NCI-H2196 (cell line): ENCODE results near the gene TLE1.
"Not testable (repeated sequence)": the region's sequence is repeated elsewhere in the genome, so short reads cannot be mapped to it uniquely, and the experiment has no call there.

Experiments
- DNase-seq: peaks from one replicate; lab custom pipeline; 2025; ENCODE audit not compliant: unreplicated experiment; lab: John Stamatoyannopoulos, UW

The TLE1 gene

DNA sequence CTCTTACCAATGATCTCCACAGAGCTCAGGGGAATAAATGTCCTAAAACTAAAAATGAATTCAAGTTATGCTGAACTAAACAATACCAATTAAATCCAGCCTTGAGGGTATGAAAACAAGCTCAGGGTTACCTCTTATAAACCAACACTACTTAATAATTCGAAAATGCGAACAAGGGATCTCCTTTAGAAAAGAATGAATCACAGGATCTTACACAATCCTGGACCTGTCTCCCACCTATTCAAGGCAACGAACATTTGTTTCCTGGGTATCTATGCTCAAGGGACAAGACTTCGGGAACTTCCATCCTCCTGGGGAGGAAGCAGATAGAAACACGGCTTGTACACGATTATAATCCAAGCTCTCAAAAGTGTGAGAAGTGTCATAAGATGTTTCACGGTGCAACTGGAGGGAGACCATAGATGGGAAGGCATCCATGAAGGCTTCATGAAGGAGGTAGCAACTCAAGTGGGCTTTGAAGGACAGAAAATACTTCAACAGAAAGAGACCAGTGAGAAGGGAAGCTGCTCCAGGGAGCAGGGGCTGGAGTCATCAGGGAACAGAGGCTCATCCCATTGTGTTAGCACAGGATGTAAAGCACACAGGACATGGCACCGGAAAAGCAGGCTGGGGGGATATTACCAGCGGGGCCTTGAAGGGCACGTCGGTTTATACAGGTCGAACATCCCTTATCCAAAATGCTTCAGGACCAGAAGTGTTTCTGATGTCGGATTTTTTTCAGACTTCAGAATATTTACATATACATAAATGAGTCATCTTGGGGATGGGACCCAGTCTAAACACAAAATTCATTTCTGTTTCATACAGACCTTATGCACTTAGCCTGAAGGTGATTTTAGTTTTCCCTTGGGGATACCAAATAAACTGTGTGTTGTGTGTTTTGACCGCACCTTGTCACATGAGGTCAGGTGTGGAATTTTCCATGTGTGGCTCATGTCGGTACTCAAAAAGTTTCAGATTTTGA, 87.4 kb downstream of the TLE1 start:
- no peak for DNase-seq

DNA sequence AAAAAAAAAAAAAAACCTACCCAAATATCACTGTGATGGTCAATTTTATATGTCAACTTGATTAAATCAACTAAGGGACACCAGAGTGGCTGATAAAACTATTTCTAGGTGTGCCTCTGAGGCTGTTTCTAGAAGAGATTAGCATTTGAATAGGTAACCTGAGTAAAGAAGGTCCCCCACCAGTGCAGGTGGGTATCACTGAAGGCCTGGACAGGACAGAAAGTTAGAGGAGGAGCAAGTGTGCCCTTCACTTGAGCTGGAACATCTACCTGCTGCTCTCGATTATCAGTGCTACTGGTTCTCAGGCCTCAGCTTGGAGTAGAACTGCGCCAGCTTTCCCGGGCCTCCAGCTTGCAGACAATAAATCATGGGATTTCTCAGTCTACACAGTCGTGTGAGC, 88.7 kb downstream of the TLE1 start:
- DNase-seq, result no peak

DNA sequence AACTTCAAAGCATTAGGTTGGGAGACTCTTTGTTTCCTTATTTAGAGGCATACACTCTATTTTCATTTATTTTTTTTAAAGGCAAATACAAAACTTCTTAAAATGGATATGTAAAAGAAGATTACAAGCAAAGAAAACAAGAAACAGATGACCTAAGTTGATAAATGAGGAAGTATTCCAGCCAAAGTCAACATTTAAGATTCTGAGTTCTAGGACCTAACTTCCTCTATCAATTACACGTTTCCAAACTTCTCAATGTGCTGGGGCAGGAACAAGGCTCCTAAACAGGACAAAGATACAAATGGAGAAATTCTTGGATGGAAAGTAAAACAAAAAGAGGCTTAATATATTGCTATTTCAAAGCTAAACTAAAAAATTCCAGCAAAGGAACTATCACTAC, 89.5 kb downstream of the TLE1 start:
- no peak for DNase-seq

DNA sequence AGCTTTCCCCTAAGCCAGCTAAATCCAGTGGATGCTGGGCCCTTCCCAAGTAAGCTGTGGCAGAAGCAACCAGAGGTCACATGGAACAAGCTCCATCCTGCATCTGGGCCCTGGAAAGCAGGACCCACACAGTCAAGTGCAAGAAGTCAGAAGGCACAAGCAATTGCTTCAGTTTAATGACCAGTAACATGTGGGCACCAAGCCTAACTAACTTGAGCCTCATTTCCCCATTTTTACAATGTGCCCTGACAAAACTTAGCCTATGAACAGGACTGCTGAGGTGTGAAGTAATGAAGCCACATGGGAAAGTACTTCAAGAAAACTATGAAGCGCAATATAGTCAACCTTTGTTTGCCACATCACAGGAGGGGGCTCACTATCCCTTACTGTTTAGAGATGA, 90.5 kb downstream of the TLE1 start:
- DNase-seq, result no peak

DNA sequence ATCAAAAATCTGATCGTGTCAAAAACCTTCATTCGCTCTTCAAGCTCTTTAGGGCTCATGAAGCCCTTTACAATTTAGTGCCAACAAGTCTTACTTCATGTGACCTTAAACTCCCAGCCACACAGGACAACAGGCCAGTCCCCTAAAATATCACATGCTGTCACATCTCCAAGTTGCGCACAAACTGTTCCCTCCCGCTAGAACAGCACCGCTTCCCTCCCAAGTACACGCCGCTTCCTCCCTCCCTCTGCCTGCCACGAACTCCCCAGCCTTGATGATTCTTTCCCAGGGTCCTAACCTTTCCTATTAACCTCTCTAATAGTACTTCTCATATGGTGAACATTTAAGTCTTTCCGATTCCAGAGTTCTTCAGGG, 91.2 kb downstream of the TLE1 start:
- no peak for DNase-seq

DNA sequence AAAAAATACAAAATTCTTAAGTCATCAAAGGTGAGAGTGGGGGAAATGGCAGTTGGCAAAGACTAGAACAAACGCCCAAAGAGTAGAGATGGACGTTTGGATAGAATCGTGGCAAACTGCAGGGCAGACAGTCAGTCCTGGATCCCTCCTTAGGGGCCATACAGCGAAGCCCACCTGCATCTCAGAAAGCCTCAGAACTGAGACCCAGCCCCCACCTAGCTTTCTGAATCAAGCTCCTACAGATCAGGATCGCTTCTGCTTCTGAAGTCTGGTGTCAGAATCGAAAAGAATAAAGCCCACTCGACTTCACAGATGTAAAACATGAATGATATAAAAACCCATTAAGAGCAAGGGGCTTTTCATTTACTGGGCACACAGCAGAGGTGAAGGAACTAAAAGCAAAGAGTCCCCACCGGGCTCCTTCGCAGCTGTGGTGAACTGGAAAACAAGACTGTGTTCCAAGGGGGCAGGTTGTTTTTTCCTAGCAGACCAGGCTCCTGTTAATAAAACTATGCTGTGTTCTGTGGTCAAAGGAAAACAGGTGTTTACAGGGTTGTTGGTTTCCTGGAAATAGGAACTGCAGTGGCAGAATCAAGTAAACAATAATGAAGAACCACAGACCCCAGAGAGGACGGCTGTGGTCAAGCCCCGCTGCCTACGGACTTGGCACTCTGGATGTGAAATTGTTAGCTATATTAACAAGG, 91.8 kb downstream of the TLE1 start:
- DNase-seq, result no peak

DNA sequence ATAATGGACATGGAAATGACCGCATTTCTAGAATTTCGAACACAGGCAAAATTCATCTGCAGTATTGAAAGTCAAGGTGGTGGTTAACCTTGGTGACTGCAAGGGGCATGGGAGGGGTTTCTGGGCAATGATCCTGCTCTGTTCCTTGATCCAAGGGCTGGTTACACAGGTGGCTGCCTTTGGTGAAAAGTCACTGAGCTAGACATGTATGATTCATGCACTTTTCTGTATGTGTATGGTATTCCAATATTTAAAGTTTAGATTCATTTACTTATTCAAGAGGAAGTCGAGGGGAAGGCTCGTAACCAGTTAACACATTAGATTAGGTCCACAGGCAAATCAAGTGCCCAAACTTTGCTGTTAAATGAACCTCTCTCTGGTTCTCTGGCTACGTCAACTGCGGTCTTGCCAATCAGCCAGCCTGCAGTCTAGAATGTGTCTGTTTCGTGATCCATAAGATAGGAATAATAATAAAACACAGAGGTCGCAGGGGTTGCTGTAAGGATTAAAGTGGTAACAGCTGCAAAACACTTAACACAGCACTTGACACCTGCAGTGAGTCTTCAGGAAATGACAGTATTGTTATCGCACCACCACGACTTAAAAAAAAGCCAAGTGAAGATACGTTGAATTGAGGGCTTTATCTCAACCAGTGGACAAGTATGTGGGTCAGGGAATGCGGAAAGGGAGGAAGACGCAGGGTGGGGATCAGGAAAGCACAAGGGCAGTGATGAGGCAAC, 92.5 kb downstream of the TLE1 start:
- DNase-seq, result no peak

DNA sequence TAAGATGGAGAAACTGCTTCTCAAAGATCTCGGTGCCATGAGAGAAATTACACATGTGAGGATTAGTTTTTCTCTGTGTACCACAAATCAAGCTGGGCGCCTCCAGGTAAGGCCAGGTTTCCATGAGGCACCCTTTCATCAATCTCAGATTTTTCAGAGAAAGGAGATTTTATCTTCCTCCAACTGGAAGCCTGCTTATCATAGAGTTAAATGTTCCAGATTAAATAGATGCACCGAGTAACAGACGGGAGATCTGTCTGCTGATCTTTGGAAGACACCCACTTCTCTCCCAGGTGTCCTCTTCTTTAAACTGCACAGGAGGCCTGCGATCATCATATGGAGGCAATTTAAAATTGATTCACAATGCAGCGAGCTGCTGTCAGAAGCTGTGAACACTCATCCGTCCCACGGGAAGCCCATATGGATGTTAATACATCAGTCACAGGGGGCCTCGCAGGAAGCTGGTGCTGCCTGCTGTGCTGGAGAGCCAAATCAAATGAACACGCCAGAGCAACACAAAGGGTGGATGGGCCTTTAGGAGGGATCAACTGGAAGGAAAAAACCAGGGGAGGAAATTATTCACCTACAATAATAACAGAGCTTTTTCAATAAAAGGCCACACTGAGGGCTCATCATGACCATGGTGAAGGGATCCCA, 93.3 kb downstream of the TLE1 start:
- no peak for DNase-seq

DNA sequence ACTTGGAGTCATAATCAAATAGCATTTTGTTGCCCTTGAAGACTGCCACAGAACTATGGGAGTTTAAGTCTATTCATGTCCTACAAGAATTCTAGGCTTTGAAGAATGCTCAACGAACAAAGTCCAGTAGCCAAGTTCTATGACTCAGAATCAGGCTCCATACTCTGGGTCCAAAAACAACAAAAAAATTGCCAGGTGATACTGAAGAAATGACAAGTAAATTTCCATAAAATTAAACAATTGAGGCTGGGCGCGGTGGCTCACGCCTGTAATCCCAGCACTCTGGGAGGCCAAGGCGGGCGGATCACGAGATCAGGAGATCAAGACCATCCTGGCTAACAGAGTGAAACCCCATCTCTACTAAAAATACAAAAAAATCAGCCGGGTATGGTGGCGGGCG, 94.1 kb downstream of the TLE1 start:
- DNase-seq, result not testable (repeated sequence)

DNA sequence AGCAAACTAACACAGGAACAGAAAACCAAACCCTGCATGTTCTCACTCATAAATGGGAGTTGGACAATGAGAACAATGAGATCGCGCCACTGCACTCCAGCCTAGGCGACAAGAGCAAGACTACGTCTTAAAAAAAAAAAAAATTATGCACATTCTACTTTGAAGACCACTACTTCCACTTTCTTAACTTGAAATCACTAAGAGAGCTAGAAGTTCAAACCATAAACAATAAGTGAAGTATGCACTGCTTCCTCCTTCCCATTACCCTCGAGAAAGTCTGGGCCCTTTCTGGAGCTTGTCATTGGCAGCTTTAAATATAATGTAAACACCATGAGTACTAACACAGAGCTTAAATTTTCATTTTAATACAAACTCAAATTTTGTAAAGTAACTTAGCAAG, 94.9 kb downstream of the TLE1 start:
- DNase-seq, result no peak

DNA sequence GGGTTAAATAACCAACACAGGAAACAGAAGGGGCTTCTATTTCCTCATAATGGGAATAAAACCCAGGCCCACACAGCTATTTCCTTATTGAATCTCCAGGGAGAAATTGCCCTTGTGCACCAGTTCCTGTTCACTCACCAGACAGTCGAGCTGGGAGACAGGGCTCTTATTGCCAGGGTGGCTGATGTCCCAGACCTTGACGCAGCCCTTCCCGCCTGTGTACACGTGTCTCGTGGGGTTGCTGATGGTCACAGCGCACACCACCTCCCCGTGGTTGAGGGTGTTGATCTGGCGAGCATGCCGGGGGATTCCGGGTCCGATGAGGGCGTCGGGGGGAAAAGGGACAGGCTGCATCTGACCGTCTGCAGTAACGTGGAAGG, 96.5 kb downstream of the TLE1 start:
- no peak for DNase-seq

DNA sequence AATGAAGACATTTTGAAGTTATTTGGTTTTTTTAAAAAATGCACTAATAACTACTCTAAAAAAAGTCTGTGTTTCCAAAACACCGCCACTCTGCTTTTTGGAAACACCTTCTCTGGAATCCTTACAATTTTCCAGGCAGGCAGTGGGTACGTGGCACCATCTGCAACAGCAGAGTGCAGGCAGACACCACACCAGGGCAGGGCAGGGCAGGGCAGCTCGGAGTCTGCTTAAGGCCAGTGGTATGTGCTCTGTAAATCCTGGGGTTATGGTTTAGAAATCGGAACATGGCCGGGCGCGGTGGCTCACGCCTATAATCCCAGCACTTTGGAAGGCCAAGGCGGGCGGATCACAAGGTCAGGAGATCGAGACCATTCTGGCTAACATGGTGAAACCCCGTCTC, 97.6 kb downstream of the TLE1 start:
- DNase-seq, result no peak

DNA sequence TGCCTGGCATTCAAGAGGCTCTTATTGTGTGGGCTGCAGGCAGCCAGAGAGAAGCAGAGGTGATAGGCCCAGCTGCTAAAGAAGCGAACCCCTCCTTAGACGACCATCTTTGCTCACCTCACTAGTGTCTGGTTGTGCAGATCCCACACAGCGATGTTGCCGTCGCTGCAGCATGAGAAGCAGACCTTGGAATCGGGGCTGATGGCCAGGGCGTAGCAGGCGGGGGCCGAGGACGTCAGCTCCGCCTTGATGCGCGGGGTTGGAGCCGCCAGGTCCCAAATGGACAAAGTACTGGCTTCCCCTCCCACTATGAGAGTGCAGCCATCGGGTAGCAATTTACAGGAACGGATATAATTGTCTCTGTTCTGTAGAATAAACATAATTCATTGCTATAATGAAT, 98.7 kb downstream of the TLE1 start:
- DNase-seq, result no peak

DNA sequence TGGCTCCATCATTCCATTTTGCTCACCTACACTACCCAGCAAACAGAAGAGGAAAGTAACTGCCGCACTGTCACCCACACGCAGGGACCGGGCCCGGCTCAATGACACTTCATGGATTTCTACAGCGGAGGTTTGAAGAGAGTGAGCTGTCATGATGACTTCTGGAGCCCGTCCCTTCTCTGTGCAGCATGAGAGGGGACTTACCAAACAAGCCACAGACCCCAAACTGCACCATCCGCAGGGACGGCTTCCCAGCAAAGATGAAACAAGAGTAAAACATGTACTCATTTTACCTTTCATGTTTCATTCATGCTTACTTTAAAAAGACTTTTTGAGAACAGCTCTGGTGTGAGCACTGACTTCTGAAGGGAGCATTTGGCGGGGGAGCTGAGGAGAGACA, 99.5 kb downstream of the TLE1 start:
- no peak for DNase-seq

DNA sequence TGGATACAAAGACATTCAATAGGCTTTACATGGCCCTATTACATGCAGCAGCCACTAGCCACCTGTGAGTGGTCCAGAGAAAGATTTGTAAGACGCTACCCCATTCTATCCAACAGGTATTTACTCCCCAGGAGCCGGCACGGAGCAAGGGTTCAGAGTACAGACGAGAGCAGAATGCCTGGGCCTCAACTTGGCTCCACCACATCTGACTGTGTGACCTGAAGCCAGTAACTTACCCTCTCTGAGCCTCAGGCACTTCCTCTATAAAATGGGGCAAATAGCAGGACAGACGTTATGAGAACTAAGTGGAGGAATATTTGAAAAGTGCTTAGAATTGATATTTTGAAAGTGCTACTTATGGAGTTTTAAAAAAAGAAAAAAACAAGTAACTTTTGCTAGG, 100.0 kb downstream of the TLE1 start:
- no peak for DNase-seq

DNA sequence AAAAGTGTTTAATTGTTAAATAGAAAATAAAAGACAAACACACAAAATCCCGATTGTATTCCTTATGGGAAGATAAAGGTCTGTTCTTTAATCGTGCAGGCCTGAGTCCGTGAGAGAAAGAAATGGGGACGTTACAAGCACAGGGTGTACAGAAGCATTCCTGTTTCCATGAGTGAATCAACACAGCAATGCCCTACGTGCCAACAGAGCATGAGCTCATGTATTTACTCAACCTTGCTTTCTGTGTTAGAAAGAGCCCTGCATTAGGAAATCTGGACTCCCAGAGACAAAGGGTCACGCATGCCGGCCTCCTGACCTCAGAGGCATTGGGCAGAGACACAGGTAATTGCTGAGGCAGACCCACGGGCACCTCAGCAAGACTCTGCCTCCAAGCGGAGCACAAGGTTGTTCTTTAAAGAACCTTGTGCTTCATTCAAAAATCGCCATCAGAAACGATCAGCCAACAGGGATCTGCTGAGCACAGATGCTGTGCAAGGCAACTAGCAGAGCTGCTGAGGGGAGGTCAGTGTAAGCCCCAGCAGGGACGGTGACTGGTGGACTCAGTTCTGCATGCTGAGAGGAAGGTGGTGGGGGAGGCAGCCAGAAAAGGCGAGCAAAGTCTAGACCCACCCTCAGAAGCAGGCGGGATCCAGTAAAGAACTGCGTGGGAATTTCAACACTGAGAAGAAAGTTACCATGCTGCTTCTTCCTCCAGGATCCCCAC, 101.0 kb downstream of the TLE1 start:
- DNase-seq, result peak; percentile 81

DNA sequence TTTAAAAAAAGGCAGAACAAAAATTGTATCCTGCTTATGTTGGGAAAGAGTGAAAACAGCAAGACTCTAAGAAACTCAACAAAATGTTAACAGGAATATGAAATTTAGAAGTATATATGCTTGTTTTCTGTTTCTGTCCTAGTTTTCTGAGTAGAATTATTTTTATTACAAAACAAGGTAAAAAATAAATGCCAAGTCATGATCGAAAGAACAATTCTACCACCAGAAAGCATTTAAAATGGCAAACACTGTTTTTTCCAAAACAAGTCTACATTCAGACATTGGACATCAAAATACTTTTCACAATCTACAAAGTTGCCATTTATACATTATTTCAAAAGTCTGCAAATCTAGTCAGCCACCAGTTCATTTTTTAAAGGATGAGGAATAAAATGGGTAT, 102.6 kb downstream of the TLE1 start:
- DNase-seq, result no peak

DNA sequence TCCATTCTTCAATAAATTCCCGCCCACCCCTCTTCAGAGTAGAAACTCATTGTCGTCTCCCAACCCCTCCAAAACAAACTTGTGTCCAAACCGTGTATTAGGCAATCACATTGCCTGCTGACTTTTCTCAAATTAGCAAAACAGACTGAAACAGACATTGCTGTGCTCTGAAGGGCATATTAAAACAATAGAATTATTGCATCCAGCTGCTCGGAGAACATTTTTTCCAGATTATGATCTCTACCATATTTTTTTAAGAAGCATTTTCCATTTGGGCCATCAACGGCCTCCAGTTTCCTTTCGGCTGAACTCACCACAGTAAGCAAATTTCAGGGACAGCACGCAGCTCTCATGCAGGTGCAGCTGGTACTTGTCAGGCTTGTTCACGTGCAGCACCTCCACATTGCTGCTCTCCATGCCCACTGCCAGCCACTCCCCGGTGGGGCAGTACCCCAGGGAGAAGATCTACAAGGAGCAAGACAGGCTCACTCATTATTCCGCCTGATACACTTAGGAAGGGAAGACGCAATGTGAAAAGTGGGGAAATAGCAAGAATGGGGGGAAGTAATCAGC, 104.1 kb downstream of the TLE1 start:
- no peak for DNase-seq

DNA sequence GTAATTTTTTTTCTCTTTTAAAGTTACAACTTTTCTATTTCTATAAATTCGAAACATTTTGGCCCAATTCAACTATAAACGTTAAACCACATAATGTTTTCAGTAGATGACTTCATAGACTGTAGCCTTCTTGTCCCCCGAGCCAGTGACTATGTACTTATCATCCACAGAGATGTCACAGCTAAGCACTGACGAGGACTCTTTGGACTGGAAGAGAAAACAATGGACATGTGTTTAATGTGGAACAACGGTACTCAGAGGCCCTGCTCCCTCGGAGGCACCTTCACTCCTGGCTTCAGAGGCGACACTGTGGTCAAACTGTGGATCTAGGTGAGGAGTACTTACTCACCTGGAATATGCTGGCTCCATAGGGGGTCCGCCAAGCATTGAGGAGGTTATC, 105.2 kb downstream of the TLE1 start:
- no peak for DNase-seq

DNA sequence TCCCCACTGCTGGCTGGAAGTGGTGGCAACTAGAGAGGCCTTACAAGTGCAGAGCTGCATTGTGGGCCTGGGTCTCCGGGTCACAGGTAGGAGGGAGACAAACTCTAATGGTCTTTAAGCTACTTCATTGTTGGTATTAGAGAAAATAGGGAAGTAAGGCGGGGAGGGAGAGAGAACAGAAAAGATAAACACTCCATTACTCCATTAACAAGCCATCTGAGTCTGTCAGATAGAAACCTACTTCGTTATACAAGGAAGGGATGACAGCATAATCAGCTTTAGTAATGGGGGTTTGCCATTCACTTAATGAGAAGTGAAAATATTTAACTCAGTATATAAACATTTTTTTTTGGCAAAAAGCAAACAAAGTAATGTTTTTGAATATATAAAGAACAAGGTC, 107.4 kb downstream of the TLE1 start:
- no peak for DNase-seq
